ENCODE data around the gene AIFM3.
A peak's percentile ranks its signal among the peaks of the same experiment; 100 is the strongest.

AIFM3 gene

GRCh38 chr22:21010426-21011113 is 43.5 kb downstream of the AIFM3 start:
- Mint-ChIP-seq H3K9me3 (no peaks in the 10 kb centered on the region), H3K27me3 (no peaks in the 10 kb centered on the region), H3K36me3 (no peaks in the 10 kb centered on the region), H3K4me3 (no peak overlapping the region), H3K4me1 (peaks cover 23% of the 10 kb centered on the region), H3K27ac (no peak overlapping the region)
- ATAC-seq, result no peak

GRCh38 chr22:21012446-21013407 is 45.7 kb downstream of the AIFM3 start:
- Mint-ChIP-seq H3K36me3 (no peaks in the 10 kb centered on the region), H3K4me3 (peak overlapping the region; percentile 85), H3K4me1 (peaks cover 31% of the 10 kb centered on the region), H3K9me3 (no peaks in the 10 kb centered on the region), H3K27me3 (no peaks in the 10 kb centered on the region), H3K27ac (peak overlapping the region; percentile 82)
- ATAC-seq, result no peak

- Mint-ChIP-seq H3K27me3 (no peaks in the 10 kb centered on the region), H3K4me3 (peak overlapping the region; percentile 85), H3K4me1 (peaks cover 31% of the 10 kb centered on the region), H3K36me3 (no peaks in the 10 kb centered on the region), H3K9me3 (no peaks in the 10 kb centered on the region), H3K27ac (peak overlapping the region; percentile 82)
- no peak for ATAC-seq
These were observed 46.7 kb downstream of the AIFM3 start for GRCh38 chr22:21013657-21014201.

- peak; percentile 98 for ATAC-seq
- peaks cover 31% of the 10 kb centered on the region for H3K4me1 Mint-ChIP-seq
- no peaks in the 10 kb centered on the region for H3K27me3 Mint-ChIP-seq
- H3K9me3 Mint-ChIP-seq, result no peaks in the 10 kb centered on the region
- H3K4me3 Mint-ChIP-seq, result peak overlapping the region; percentile 85
- peak overlapping the region; percentile 82 for H3K27ac Mint-ChIP-seq
- H3K36me3 Mint-ChIP-seq, result no peaks in the 10 kb centered on the region
These were observed 47.2 kb downstream of the AIFM3 start for GRCh38 chr22:21014202-21014725.

GRCh38 chr22:21014726-21015465 is 47.8 kb downstream of the AIFM3 start, which contains the start of gene P2RX6:
Gene P2RX6 (plus strand): TSS chr22:21015165. CDS start chr22:21015175, 10 bp downstream.
- peak within 1 kb of the TSS; percentile 85 for H3K4me3 Mint-ChIP-seq
- peak within 1 kb of the TSS; percentile 82 for H3K27ac Mint-ChIP-seq
- no peaks in the 10 kb centered on the region for H3K9me3 Mint-ChIP-seq
- H3K4me1 Mint-ChIP-seq, result peaks cover 31% of the 10 kb centered on the region
- ATAC-seq, result no peak
- H3K36me3 Mint-ChIP-seq, result no peaks in the 10 kb centered on the region
- no peaks in the 10 kb centered on the region for H3K27me3 Mint-ChIP-seq

- H3K27me3 Mint-ChIP-seq, result no peaks in the 10 kb centered on the region
- H3K4me3 Mint-ChIP-seq, result no peak overlapping the region
These were observed 48.5 kb downstream of the AIFM3 start for GRCh38 chr22:21015466-21016006.

GRCh38 chr22:21016644-21017420 is 49.8 kb downstream of the AIFM3 start:
- Mint-ChIP-seq H3K4me1 (peaks cover 31% of the 10 kb centered on the region), H3K36me3 (no peaks in the 10 kb centered on the region), H3K9me3 (no peaks in the 10 kb centered on the region), H3K27ac (no peak overlapping the region), H3K4me3 (no peak overlapping the region), H3K27me3 (no peaks in the 10 kb centered on the region)
- ATAC-seq, result no peak

More at GRCh38 chr22:21015466-21016006, 48.5 kb downstream of the AIFM3 start:
- no peak for ATAC-seq
- peaks cover 31% of the 10 kb centered on the region for H3K4me1 Mint-ChIP-seq
- H3K36me3 Mint-ChIP-seq, result no peaks in the 10 kb centered on the region
- no peaks in the 10 kb centered on the region for H3K9me3 Mint-ChIP-seq
- H3K27ac Mint-ChIP-seq, result peak overlapping the region; percentile 82

- no peak overlapping the region for H3K4me3 Mint-ChIP-seq
- peaks cover 29% of the 10 kb centered on the region for H3K4me1 Mint-ChIP-seq
- H3K9me3 Mint-ChIP-seq, result no peaks in the 10 kb centered on the region
- no peaks in the 10 kb centered on the region for H3K27me3 Mint-ChIP-seq
- no peak overlapping the region for H3K27ac Mint-ChIP-seq
- no peaks in the 10 kb centered on the region for H3K36me3 Mint-ChIP-seq
- no peak for ATAC-seq
These were observed 51.3 kb downstream of the AIFM3 start for GRCh38 chr22:21018314-21018713.

GRCh38 chr22:21020802-21021429 is 53.9 kb downstream of the AIFM3 start:
- Mint-ChIP-seq H3K36me3 (no peaks in the 10 kb centered on the region), H3K27me3 (peaks cover 10% of the 10 kb centered on the region), H3K27ac (no peak overlapping the region), H3K4me3 (no peak overlapping the region), H3K9me3 (no peaks in the 10 kb centered on the region), H3K4me1 (peaks cover 18% of the 10 kb centered on the region)
- ATAC-seq, result peak; percentile 51

- H3K4me1 Mint-ChIP-seq, result peaks cover 10% of the 10 kb centered on the region
- no peaks in the 10 kb centered on the region for H3K36me3 Mint-ChIP-seq
- no peak for ATAC-seq
- H3K27me3 Mint-ChIP-seq, result peaks cover 22% of the 10 kb centered on the region
- H3K4me3 Mint-ChIP-seq, result no peak overlapping the region
- no peak overlapping the region for H3K27ac Mint-ChIP-seq
- H3K9me3 Mint-ChIP-seq, result no peaks in the 10 kb centered on the region
These were observed 55.5 kb downstream of the AIFM3 start for GRCh38 chr22:21022507-21022906.

- Mint-ChIP-seq H3K4me3 (no peak overlapping the region), H3K27ac (no peak overlapping the region), H3K9me3 (no peaks in the 10 kb centered on the region), H3K27me3 (peaks cover 22% of the 10 kb centered on the region), H3K36me3 (no peaks in the 10 kb centered on the region), H3K4me1 (peaks cover 10% of the 10 kb centered on the region)
- ATAC-seq, result no peak
These were observed 56.0 kb downstream of the AIFM3 start for GRCh38 chr22:21022955-21023614.

GRCh38 chr22:21025266-21025665 is 58.2 kb downstream of the AIFM3 start:
- ATAC-seq, result no peak
- Mint-ChIP-seq H3K27ac (no peak overlapping the region), H3K36me3 (no peaks in the 10 kb centered on the region), H3K4me3 (no peak overlapping the region), H3K27me3 (peaks cover 38% of the 10 kb centered on the region), H3K9me3 (no peaks in the 10 kb centered on the region), H3K4me1 (peaks cover 10% of the 10 kb centered on the region)
